Measurements from ENCODE around the gene IL16.

IL16 gene

GRCh38 chr15:81239190-81239589, 42.5 kb downstream of the IL16 start:
- TF ChIP-seq CTCF (IDR thresholded peaks at IDR 0.05; ENCODE audit: borderline replicate concordance, extremely low read depth, low read length, poor library complexity, severe bottlenecking): no peak
- no peak for TF ChIP-seq EZH2 (IDR thresholded peaks at IDR 0.05; ENCODE audit: borderline replicate concordance, low read depth, low read length, severe bottlenecking)
- H3K4me1 ChIP-seq (ENCODE audit: insufficient read depth, low read length): no peaks in the 10 kb centered on the region
- H3K27ac ChIP-seq (ENCODE audit: low read length): no peak overlapping the region
- H3K27me3 ChIP-seq (ENCODE audit: insufficient read depth, low read length, poor library complexity): no peaks in the 10 kb centered on the region
- DNase-seq (no peak), ATAC-seq (ENCODE audit: insufficient read depth, low read depth) (no peak)
- H2AFZ ChIP-seq (ENCODE audit: low read depth, low read length): no peak overlapping the region
- H3K9ac ChIP-seq (ENCODE audit: low read depth, low read length): no peak overlapping the region
- H3K9me3 ChIP-seq (ENCODE audit: insufficient read depth, low read length, severe bottlenecking): no peaks in the 10 kb centered on the region
- no peaks in the 10 kb centered on the region for H3K36me3 ChIP-seq (ENCODE audit: insufficient read depth, low read length)
- H3K79me2 ChIP-seq (ENCODE audit: insufficient read depth, low read length): no peaks in the 10 kb centered on the region
- H4K20me1 ChIP-seq (ENCODE audit: insufficient read depth, low read length): no peaks in the 10 kb centered on the region
- no peak overlapping the region for H3K4me3 ChIP-seq (ENCODE audit: low read depth in 1 of 2, low read length in 2 of 2)
- H3K4me2 ChIP-seq (ENCODE audit: insufficient read depth, low read length): no peak overlapping the region

GRCh38 chr15:81242778-81243177, 46.1 kb downstream of the IL16 start:
- H4K20me1 ChIP-seq (ENCODE audit: insufficient read depth, low read length): no peaks in the 10 kb centered on the region
- no peak overlapping the region for H3K9ac ChIP-seq (ENCODE audit: low read depth, low read length)
- no peak for DNase-seq
- no peak overlapping the region for H3K4me2 ChIP-seq (ENCODE audit: insufficient read depth, low read length)
- H3K36me3 ChIP-seq (ENCODE audit: insufficient read depth, low read length): no peaks in the 10 kb centered on the region
- no peak overlapping the region for H3K27ac ChIP-seq (ENCODE audit: low read length)
- TF ChIP-seq CTCF (IDR thresholded peaks at IDR 0.05; ENCODE audit: borderline replicate concordance, extremely low read depth, low read length, poor library complexity, severe bottlenecking): no peak
- TF ChIP-seq EZH2 (IDR thresholded peaks at IDR 0.05; ENCODE audit: borderline replicate concordance, low read depth, low read length, severe bottlenecking): no peak
- no peaks in the 10 kb centered on the region for H3K27me3 ChIP-seq (ENCODE audit: insufficient read depth, low read length, poor library complexity)
- no peak for ATAC-seq (ENCODE audit: insufficient read depth, low read depth)
- no peaks in the 10 kb centered on the region for H3K9me3 ChIP-seq (ENCODE audit: insufficient read depth, low read length, severe bottlenecking)
- H3K4me3 ChIP-seq (ENCODE audit: low read depth in 1 of 2, low read length in 2 of 2): no peak overlapping the region
- H3K79me2 ChIP-seq (ENCODE audit: insufficient read depth, low read length): no peaks in the 10 kb centered on the region
- no peaks in the 10 kb centered on the region for H3K4me1 ChIP-seq (ENCODE audit: insufficient read depth, low read length)
- no peak overlapping the region for H2AFZ ChIP-seq (ENCODE audit: low read depth, low read length)

GRCh38 chr15:81244306-81244705, 47.6 kb downstream of the IL16 start:
- no peak overlapping the region for H3K4me2 ChIP-seq (ENCODE audit: insufficient read depth, low read length)
- no peak overlapping the region for H3K4me3 ChIP-seq (ENCODE audit: low read depth in 1 of 2, low read length in 2 of 2)
- ATAC-seq (ENCODE audit: insufficient read depth, low read depth): no peak
- H3K27ac ChIP-seq (ENCODE audit: low read length): no peak overlapping the region
- no peak overlapping the region for H3K9ac ChIP-seq (ENCODE audit: low read depth, low read length)
- H2AFZ ChIP-seq (ENCODE audit: low read depth, low read length): no peak overlapping the region
- H3K9me3 ChIP-seq (ENCODE audit: insufficient read depth, low read length, severe bottlenecking): no peaks in the 10 kb centered on the region
- no peaks in the 10 kb centered on the region for H4K20me1 ChIP-seq (ENCODE audit: insufficient read depth, low read length)
- H3K36me3 ChIP-seq (ENCODE audit: insufficient read depth, low read length): no peaks in the 10 kb centered on the region
- no peaks in the 10 kb centered on the region for H3K79me2 ChIP-seq (ENCODE audit: insufficient read depth, low read length)
- no peaks in the 10 kb centered on the region for H3K4me1 ChIP-seq (ENCODE audit: insufficient read depth, low read length)
- no peak for DNase-seq
- no peaks in the 10 kb centered on the region for H3K27me3 ChIP-seq (ENCODE audit: insufficient read depth, low read length, poor library complexity)
- TF ChIP-seq EZH2 (IDR thresholded peaks at IDR 0.05; ENCODE audit: borderline replicate concordance, low read depth, low read length, severe bottlenecking): no peak
- TF ChIP-seq CTCF (IDR thresholded peaks at IDR 0.05; ENCODE audit: borderline replicate concordance, extremely low read depth, low read length, poor library complexity, severe bottlenecking): no peak

- Histone ChIP-seq H3K4me3 (ENCODE audit: low read depth in 1 of 2, low read length in 2 of 2) (no peak overlapping the region), H3K27ac (ENCODE audit: low read length) (no peak overlapping the region), H3K9ac (ENCODE audit: low read depth, low read length) (no peak overlapping the region), H3K9me3 (ENCODE audit: insufficient read depth, low read length, severe bottlenecking) (no peaks in the 10 kb centered on the region), H3K4me1 (ENCODE audit: insufficient read depth, low read length) (no peaks in the 10 kb centered on the region), H3K79me2 (ENCODE audit: insufficient read depth, low read length) (no peaks in the 10 kb centered on the region), H3K4me2 (ENCODE audit: insufficient read depth, low read length) (no peak overlapping the region), H4K20me1 (ENCODE audit: insufficient read depth, low read length) (no peaks in the 10 kb centered on the region), H2AFZ (ENCODE audit: low read depth, low read length) (no peak overlapping the region), H3K36me3 (ENCODE audit: insufficient read depth, low read length) (no peaks in the 10 kb centered on the region), H3K27me3 (ENCODE audit: insufficient read depth, low read length, poor library complexity) (no peaks in the 10 kb centered on the region)
- no peak; the same call in 2 of the 3 replicates for ATAC-seq (ENCODE audit: insufficient read depth, low read depth)
- TF ChIP-seq EZH2 (IDR thresholded peaks at IDR 0.05; ENCODE audit: borderline replicate concordance, low read depth, low read length, severe bottlenecking) (no peak), CTCF (IDR thresholded peaks at IDR 0.05; ENCODE audit: borderline replicate concordance, extremely low read depth, low read length, poor library complexity, severe bottlenecking) (no peak)
- no peak for DNase-seq
These were observed 57.2 kb downstream of the IL16 start for GRCh38 chr15:81253846-81254245.

All from DND-41 (cell line).